SK-N-SH treated with all-trans-retinoic acid at 6 μM for 48 hours (cell line): Measurements from ENCODE around the gene FBXW4.

ENCODE experiments used
- ARNTL ChIP-seq: fragments of 450-650 bp; formaldehyde crosslinking; IDR thresholded peaks from 2 replicates; pipeline ENCODE4 v1.5.0; 2020; ENCODE audit warnings: low read depth, mild to moderate bottlenecking, moderate library complexity, borderline replicate concordance
- CSDC2 ChIP-seq: fragments of 250-450 bp; sonication (Bioruptor Pico); IDR thresholded peaks from 2 replicates; pipeline ENCODE4 v1.5.0; 2020; ENCODE audit warnings: mild to moderate bottlenecking, moderate library complexity
- ESRRG ChIP-seq: fragments of 250-450 bp; sonication (Bioruptor Pico); IDR thresholded peaks from 2 replicates; pipeline ENCODE4 v1.6.1; 2021; ENCODE audit warnings: mild to moderate bottlenecking
- GLIS3 ChIP-seq: fragments of 250-450 bp; sonication (Bioruptor Pico); IDR thresholded peaks from 2 replicates; pipeline ENCODE4 v1.5.0; 2020; ENCODE audit warnings: mild to moderate bottlenecking, moderate library complexity
- ISL1 ChIP-seq: fragments of 250-450 bp; sonication (Bioruptor Pico); IDR thresholded peaks from 2 replicates; pipeline ENCODE4 v2.1.2; 2022; ENCODE audit warnings: mild to moderate bottlenecking, moderate library complexity
- OSR1 ChIP-seq: fragments of 250-450 bp; sonication (Bioruptor Pico); IDR thresholded peaks from 2 replicates; pipeline ENCODE4 v1.8.0; 2022; ENCODE audit warnings: moderate library complexity, mild to moderate bottlenecking, inconsistent platforms
- RARB ChIP-seq: fragments of 250-450 bp; sonication (Bioruptor Pico); IDR thresholded peaks from 2 replicates; pipeline ENCODE4 v1.8.0; 2021; ENCODE audit warnings: mild to moderate bottlenecking, moderate library complexity
- ZFP3 ChIP-seq: fragments of 250-450 bp; sonication (Bioruptor Pico); IDR thresholded peaks from 2 replicates; pipeline ENCODE4 v1.5.0; 2020; ENCODE audit warnings: mild to moderate bottlenecking, moderate library complexity
- ZFP30 ChIP-seq: fragments of 450-650 bp; formaldehyde crosslinking; IDR thresholded peaks from 2 replicates; pipeline ENCODE4 v1.5.0; 2022; ENCODE audit warnings: mild to moderate bottlenecking, moderate library complexity
- ZNF565 ChIP-seq: fragments of 450-650 bp; formaldehyde crosslinking; conservative IDR thresholded peaks from 2 replicates; pipeline ENCODE4 v1.5.0; 2020; ENCODE audit warnings: low read depth, mild to moderate bottlenecking, moderate library complexity
- TF ChIP-seq, protein P1 (sequence below): fragments of 250-450 bp; sonication (Bioruptor Pico); IDR thresholded peaks from 2 replicates; pipeline ENCODE4 v1.8.0; 2020; ENCODE audit warnings: mild to moderate bottlenecking, moderate library complexity, borderline replicate concordance
- TF ChIP-seq, protein P2 (sequence below): fragments of 250-450 bp; sonication (Bioruptor Pico); IDR thresholded peaks from 2 replicates; pipeline ENCODE4 v1.5.1; 2021; ENCODE audit warnings: mild to moderate bottlenecking, moderate library complexity
- TF ChIP-seq, protein P3 (sequence below): fragments of 250-450 bp; sonication (Bioruptor Pico); IDR thresholded peaks from 2 replicates; pipeline ENCODE4 v1.5.0; 2020; ENCODE audit warnings: mild to moderate bottlenecking, moderate library complexity
- TF ChIP-seq, protein P4 (sequence below): fragments of 250-450 bp; sonication (Bioruptor Pico); IDR thresholded peaks from 2 replicates; pipeline ENCODE4 v1.5.1; 2020; ENCODE audit warnings: low read depth, mild to moderate bottlenecking, moderate library complexity

DNA sequence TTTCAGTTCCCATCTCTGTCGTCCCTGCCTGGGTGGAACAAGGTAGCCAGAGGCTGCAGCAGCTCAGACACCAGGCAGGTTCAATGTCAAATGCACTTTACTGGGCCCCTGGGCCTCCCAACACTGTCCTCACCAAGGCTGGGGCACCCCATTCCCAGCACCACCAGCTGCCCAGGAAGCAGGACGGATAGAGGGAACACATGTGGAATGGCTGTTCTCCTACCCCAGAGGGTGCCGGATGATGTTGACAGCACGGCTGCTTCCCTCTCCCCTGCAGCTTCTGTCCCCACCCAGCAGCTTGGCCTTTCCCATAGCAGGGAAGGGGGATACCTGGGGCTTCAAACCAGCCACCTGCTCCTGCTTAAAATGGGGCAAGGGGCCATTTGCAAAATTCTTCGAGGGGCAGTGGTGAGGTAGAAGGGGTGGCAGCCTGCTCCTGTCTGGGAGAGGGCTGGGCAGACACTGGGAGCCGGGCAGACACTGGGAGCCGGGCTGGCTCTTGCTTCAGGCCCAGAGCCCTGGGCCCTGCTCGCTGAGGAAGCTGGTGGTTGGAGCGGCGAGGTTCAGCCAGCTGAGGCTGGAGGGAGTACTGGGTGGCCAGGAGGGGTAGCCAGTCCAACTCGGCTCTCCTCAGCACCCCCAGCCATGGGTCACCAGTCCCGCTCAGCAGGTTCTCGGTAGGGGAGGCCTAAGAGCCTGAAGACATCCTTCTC is 116.0 kb downstream of the FBXW4 start:
- TF ChIP-seq ESRRG (CRISPR knock-in tag) = no peak
- TF ChIP-seq ARNTL = no peak
- no peak for TF ChIP-seq ZFP30 (CRISPR knock-in tag)
- TF ChIP-seq, protein P1, sequence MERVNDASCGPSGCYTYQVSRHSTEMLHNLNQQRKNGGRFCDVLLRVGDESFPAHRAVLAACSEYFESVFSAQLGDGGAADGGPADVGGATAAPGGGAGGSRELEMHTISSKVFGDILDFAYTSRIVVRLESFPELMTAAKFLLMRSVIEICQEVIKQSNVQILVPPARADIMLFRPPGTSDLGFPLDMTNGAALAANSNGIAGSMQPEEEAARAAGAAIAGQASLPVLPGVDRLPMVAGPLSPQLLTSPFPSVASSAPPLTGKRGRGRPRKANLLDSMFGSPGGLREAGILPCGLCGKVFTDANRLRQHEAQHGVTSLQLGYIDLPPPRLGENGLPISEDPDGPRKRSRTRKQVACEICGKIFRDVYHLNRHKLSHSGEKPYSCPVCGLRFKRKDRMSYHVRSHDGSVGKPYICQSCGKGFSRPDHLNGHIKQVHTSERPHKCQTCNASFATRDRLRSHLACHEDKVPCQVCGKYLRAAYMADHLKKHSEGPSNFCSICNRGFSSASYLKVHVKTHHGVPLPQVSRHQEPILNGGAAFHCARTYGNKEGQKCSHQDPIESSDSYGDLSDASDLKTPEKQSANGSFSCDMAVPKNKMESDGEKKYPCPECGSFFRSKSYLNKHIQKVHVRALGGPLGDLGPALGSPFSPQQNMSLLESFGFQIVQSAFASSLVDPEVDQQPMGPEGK (CRISPR knock-in tag) = no peak
- TF ChIP-seq, protein P2, sequence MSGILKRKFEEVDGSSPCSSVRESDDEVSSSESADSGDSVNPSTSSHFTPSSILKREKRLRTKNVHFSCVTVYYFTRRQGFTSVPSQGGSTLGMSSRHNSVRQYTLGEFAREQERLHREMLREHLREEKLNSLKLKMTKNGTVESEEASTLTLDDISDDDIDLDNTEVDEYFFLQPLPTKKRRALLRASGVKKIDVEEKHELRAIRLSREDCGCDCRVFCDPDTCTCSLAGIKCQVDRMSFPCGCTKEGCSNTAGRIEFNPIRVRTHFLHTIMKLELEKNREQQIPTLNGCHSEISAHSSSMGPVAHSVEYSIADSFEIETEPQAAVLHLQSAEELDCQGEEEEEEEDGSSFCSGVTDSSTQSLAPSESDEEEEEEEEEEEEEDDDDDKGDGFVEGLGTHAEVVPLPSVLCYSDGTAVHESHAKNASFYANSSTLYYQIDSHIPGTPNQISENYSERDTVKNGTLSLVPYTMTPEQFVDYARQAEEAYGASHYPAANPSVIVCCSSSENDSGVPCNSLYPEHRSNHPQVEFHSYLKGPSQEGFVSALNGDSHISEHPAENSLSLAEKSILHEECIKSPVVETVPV (CRISPR knock-in tag) = no peak
- TF ChIP-seq, protein P3, sequence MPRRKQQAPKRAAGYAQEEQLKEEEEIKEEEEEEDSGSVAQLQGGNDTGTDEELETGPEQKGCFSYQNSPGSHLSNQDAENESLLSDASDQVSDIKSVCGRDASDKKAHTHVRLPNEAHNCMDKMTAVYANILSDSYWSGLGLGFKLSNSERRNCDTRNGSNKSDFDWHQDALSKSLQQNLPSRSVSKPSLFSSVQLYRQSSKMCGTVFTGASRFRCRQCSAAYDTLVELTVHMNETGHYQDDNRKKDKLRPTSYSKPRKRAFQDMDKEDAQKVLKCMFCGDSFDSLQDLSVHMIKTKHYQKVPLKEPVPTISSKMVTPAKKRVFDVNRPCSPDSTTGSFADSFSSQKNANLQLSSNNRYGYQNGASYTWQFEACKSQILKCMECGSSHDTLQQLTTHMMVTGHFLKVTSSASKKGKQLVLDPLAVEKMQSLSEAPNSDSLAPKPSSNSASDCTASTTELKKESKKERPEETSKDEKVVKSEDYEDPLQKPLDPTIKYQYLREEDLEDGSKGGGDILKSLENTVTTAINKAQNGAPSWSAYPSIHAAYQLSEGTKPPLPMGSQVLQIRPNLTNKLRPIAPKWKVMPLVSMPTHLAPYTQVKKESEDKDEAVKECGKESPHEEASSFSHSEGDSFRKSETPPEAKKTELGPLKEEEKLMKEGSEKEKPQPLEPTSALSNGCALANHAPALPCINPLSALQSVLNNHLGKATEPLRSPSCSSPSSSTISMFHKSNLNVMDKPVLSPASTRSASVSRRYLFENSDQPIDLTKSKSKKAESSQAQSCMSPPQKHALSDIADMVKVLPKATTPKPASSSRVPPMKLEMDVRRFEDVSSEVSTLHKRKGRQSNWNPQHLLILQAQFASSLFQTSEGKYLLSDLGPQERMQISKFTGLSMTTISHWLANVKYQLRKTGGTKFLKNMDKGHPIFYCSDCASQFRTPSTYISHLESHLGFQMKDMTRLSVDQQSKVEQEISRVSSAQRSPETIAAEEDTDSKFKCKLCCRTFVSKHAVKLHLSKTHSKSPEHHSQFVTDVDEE = no peak
- TF ChIP-seq CSDC2 (CRISPR knock-in tag) = no peak
- TF ChIP-seq RARB (CRISPR knock-in tag) = no peak
- TF ChIP-seq ZFP3 = no peak
- TF ChIP-seq, protein P4, sequence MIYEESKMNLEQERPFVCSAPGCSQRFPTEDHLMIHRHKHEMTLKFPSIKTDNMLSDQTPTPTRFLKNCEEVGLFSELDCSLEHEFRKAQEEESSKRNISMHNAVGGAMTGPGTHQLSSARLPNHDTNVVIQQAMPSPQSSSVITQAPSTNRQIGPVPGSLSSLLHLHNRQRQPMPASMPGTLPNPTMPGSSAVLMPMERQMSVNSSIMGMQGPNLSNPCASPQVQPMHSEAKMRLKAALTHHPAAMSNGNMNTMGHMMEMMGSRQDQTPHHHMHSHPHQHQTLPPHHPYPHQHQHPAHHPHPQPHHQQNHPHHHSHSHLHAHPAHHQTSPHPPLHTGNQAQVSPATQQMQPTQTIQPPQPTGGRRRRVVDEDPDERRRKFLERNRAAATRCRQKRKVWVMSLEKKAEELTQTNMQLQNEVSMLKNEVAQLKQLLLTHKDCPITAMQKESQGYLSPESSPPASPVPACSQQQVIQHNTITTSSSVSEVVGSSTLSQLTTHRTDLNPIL (CRISPR knock-in tag) = no peak
- no peak for TF ChIP-seq GLIS3 (CRISPR knock-in tag)
- no peak for TF ChIP-seq ZNF565 (CRISPR knock-in tag)
- no peak for TF ChIP-seq OSR1 (CRISPR knock-in tag)
- TF ChIP-seq ISL1 (CRISPR knock-in tag) = no peak
